ENCODE results near the gene CDYL. TPM values are rescaled to one million over a fixed set of nuclear protein-coding genes. Genes with fewer than 3 reads are reported as not detected.
A peak's percentile ranks its signal among the peaks of the same experiment; 100 is the strongest.

Gene CDYL
- polyA plus RNA-seq, 1 of the 3 experiments (the other 2 are of a cell fraction): 13.3 TPM

GRCh38 chr6:4804095-4804494, 27.9 kb downstream of the CDYL start:
- Histone ChIP-seq H4K20me1 (ENCODE audit: insufficient read depth) (peaks cover 61% of the 10 kb centered on the region), H3K36me3 (replicated peaks in 1 of 2; ENCODE audit: control insufficient read depth in 1 of 2, insufficient read depth in 2 of 2, low read length in 1 of 2) (no peaks in the 10 kb centered on the region), H3K27ac (ENCODE audit: low read depth in 2 of 2, low read length in 1 of 2) (no peak overlapping the region), H2AFZ (ENCODE audit: low read depth) (no peak overlapping the region), H3K9ac (no peak overlapping the region), H3K9me2 (no peaks in the 10 kb centered on the region), H3K4me3 (ENCODE audit: low read depth in 2 of 2, low read length in 1 of 2) (no peak overlapping the region), H3K4me1 (ENCODE audit: control insufficient read depth in 1 of 2, insufficient read depth in 2 of 2, low read depth in 1 of 2, low read length in 1 of 2) (peaks cover 0 to 18% of the 10 kb centered on the region in 2 experiments; a peak in 3 of 4 replicates), H3K4me2 (no peak overlapping the region), H3F3A (replicated peaks; ENCODE audit: insufficient read depth) (no peaks in the 10 kb centered on the region), H3K79me2 (ENCODE audit: insufficient read depth) (peaks cover 88% of the 10 kb centered on the region), H3K9me3 (peaks cover 13% of the 10 kb centered on the region; the same call in 1 of the 2 replicates), H3K27me3 (ENCODE audit: insufficient read depth) (no peaks in the 10 kb centered on the region)
- CTCF ChIA-PET: interaction anchor here (0.8 to 1.4 kb wide), 2 partner anchors 17 to 27 kb away, joined by 3 read pairs; no protein-coding TSS in a partner anchor
- no peak for TF ChIP-seq IRF3 (IDR thresholded peaks at IDR 0.05; ENCODE audit: low read depth, low read length)
- no peak for TF ChIP-seq RFX5 (IDR thresholded peaks at IDR 0.05; ENCODE audit: low read length)
- TF ChIP-seq CTCF (IDR thresholded peaks at IDR 0.05): no peak
- TF ChIP-seq FOXJ3 (CRISPR knock-in tag; IDR thresholded peaks at IDR 0.05): no peak
- TF ChIP-seq YY1 (IDR thresholded peaks at IDR 0.05; ENCODE audit: low read depth): no peak
- TF ChIP-seq TCF12 (IDR thresholded peaks at IDR 0.05): no peak
- no peak for TF ChIP-seq PBX3 (IDR thresholded peaks at IDR 0.05)
- no peak for TF ChIP-seq NFIC (IDR thresholded peaks at IDR 0.05; ENCODE audit: borderline replicate concordance)
- no peak for TF ChIP-seq CHD2 (IDR thresholded peaks at IDR 0.05; ENCODE audit: low read length, partially characterized antibody)
- no peak for TF ChIP-seq NRF1 (IDR thresholded peaks at IDR 0.05; ENCODE audit: low read depth, low read length)
- TF ChIP-seq POLR2AphosphoS5 (IDR thresholded peaks at IDR 0.05; ENCODE audit: low read depth, low read length): no peak
- DNase-seq: no peak
- POLR2A ChIA-PET: no interaction called here
- WGBS (ENCODE audit: low lambda C conversion rate): 84% methylated on average over 6 of the region's 6 CpGs

GRCh38 chr6:4805553-4806336, 29.5 kb downstream of the CDYL start:
- no peak overlapping the region for H3K4me3 ChIP-seq (ENCODE audit: low read depth in 2 of 2, low read length in 1 of 2)
- TF ChIP-seq REST (IDR thresholded peaks at IDR 0.05; ENCODE audit: low read depth, low read length): no peak
- no peak for TF ChIP-seq JUND (IDR thresholded peaks at IDR 0.05)
- no peak for TF ChIP-seq CHD2 (IDR thresholded peaks at IDR 0.05; ENCODE audit: low read length, partially characterized antibody)
- no peak for TF ChIP-seq GATA2 (CRISPR knock-in tag; IDR thresholded peaks at IDR 0.05)
- TF ChIP-seq IRF3 (IDR thresholded peaks at IDR 0.05; ENCODE audit: low read depth, low read length): no peak
- TF ChIP-seq POLR2AphosphoS5 (IDR thresholded peaks at IDR 0.05; ENCODE audit: low read depth, low read length): no peak
- TF ChIP-seq FOXM1 (IDR thresholded peaks at IDR 0.05; ENCODE audit: low read depth): no peak
- no peak for TF ChIP-seq SIN3A (IDR thresholded peaks at IDR 0.05; ENCODE audit: borderline replicate concordance, low read depth, low read length)
- TF ChIP-seq NFIC (IDR thresholded peaks at IDR 0.05; ENCODE audit: borderline replicate concordance): no peak
- peak; percentile 17; the same call in 1 of the 2 replicates for TF ChIP-seq MXI1 (IDR thresholded peaks at IDR 0.05; ENCODE audit: low read depth, low read length)
- no peak for TF ChIP-seq GABPA (IDR thresholded peaks at IDR 0.05; ENCODE audit: low read depth)

More at GRCh38 chr6:4805553-4806336, 29.5 kb downstream of the CDYL start:
- H4K20me1 ChIP-seq (ENCODE audit: insufficient read depth): peaks cover 70% of the 10 kb centered on the region
- H3K27ac ChIP-seq (ENCODE audit: low read depth in 2 of 2, low read length in 1 of 2): no peak overlapping the region
- H3K9ac ChIP-seq: no peak overlapping the region
- H3K9me3 ChIP-seq: no peaks in the 10 kb centered on the region
- peaks cover 4% of the 10 kb centered on the region for H3F3A ChIP-seq (replicated peaks; ENCODE audit: insufficient read depth)
- no peaks in the 10 kb centered on the region for H3K27me3 ChIP-seq (ENCODE audit: insufficient read depth)
- WGBS (ENCODE audit: low lambda C conversion rate): 74% methylated on average over 12 of the region's 18 CpGs
- DNase-seq: peak; percentile 68
- no peak overlapping the region for H2AFZ ChIP-seq (ENCODE audit: low read depth)
- H3K36me3 ChIP-seq (replicated peaks in 1 of 2; ENCODE audit: control insufficient read depth in 1 of 2, insufficient read depth in 2 of 2, low read length in 1 of 2): no peaks in the 10 kb centered on the region
- ChIA-PET CTCF (interaction anchor here (0.6 to 1.7 kb wide), 6 partner anchors 8 to 57 kb away, joined by 3 to 10 read pairs (median 4); partner anchors contain the start of gene CDYL), POLR2A (no interaction called here)
- peaks cover 83% of the 10 kb centered on the region for H3K79me2 ChIP-seq (ENCODE audit: insufficient read depth)
- no peak overlapping the region for H3K4me2 ChIP-seq
- peaks cover 0 to 18% of the 10 kb centered on the region in 2 experiments; a peak in 3 of 4 replicates for H3K4me1 ChIP-seq (ENCODE audit: control insufficient read depth in 1 of 2, insufficient read depth in 2 of 2, low read depth in 1 of 2, low read length in 1 of 2)
- no peaks in the 10 kb centered on the region for H3K9me2 ChIP-seq
